Measurements from ENCODE around the gene CDH12.

CDH12 gene

DNA sequence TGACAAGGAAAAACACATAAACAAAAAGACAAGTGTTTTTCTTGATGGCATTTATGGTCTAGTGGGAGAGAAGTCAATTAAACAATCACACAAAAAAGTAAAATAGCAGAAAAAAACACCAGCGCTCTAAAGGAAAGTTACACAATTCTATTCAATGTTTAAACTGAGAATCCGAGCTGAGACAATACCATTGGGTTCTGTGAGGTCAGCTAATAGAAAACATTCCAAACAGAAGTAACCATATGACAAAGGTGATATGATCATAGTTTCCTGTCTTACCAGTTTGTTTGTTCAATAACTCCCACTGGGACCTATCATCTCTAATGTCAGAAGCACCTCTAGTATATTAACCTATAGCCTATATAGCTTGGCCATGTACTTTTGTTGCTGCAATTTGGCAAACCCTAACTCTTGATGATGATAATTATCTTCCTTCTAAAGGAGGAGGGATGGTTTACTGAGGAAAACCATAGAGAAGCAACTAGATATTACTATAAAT is 1030.0 kb downstream of the CDH12 start:
- H3K27me3 ChIP-seq (ENCODE audit: low read depth): no peaks in the 10 kb centered on the region; the same call in 1 of the 2 replicates
- in situ Hi-C loops (cut with MboI; ENCODE audit: low sequenced_read_pairs): no loop called here
- no peaks in the 10 kb centered on the region for H3K36me3 ChIP-seq (replicated peaks)

DNA sequence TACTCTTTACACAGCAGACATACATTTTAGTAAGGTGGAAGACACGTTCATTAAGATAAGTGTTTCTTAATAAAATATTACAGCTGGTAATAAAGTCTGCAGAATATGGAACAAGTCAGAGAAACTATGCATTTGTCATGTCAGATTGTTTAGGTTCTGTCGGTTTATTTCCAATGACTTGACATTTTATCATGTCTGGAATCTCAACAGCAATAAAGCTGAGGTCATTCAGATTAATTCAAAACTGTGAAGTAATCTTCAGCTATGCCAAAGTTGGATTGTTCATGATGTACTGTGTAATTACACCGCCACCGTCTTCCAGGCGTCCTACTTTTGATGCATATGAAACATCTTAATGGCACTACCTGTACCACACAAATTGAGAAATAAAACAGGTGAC is 1032.6 kb downstream of the CDH12 start:
- H3K27me3 ChIP-seq (ENCODE audit: low read depth): no peaks in the 10 kb centered on the region; the same call in 1 of the 2 replicates
- H3K4me3 ChIP-seq: no peak overlapping the region
- in situ Hi-C loops (cut with MboI; ENCODE audit: low sequenced_read_pairs): no loop called here
- no peaks in the 10 kb centered on the region for H3K9me3 ChIP-seq
- no peaks in the 10 kb centered on the region for H3K36me3 ChIP-seq (replicated peaks)
- no peak for DNase-seq (ENCODE audit: low spot score in 2 of 2)
- H3K4me1 ChIP-seq: no peaks in the 10 kb centered on the region

More for the DNA sequence above, 1030.0 kb downstream of the CDH12 start:
- H3K4me1 ChIP-seq: no peaks in the 10 kb centered on the region
- H3K9me3 ChIP-seq: no peaks in the 10 kb centered on the region
- no peak for DNase-seq (ENCODE audit: low spot score in 2 of 2)
- no peak overlapping the region for H3K4me3 ChIP-seq

DNA sequence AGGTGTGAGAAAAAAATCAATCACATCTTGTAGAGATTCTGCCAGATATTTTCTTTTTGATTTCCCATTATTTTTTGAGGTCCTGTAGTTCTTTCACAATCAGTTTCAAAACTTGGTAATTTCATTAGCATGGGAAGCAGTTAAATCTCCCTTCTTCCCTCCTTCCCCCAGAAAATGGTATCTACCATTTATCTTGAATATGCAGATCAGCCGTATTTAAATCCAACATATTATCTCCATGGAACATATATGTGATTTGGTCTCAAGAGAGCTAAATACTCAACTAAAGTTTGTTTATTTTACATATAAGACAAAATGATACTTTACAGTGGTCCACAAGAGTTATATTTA is 1034.8 kb downstream of the CDH12 start:
- no peaks in the 10 kb centered on the region for H3K9me3 ChIP-seq
- no peaks in the 10 kb centered on the region; the same call in 1 of the 2 replicates for H3K27me3 ChIP-seq (ENCODE audit: low read depth)
- H3K4me3 ChIP-seq: no peak overlapping the region
- no peaks in the 10 kb centered on the region for H3K4me1 ChIP-seq
- H3K36me3 ChIP-seq (replicated peaks): no peaks in the 10 kb centered on the region
- no peak for DNase-seq (ENCODE audit: low spot score in 2 of 2)
- in situ Hi-C loops (cut with MboI; ENCODE audit: low sequenced_read_pairs): no loop called here

DNA sequence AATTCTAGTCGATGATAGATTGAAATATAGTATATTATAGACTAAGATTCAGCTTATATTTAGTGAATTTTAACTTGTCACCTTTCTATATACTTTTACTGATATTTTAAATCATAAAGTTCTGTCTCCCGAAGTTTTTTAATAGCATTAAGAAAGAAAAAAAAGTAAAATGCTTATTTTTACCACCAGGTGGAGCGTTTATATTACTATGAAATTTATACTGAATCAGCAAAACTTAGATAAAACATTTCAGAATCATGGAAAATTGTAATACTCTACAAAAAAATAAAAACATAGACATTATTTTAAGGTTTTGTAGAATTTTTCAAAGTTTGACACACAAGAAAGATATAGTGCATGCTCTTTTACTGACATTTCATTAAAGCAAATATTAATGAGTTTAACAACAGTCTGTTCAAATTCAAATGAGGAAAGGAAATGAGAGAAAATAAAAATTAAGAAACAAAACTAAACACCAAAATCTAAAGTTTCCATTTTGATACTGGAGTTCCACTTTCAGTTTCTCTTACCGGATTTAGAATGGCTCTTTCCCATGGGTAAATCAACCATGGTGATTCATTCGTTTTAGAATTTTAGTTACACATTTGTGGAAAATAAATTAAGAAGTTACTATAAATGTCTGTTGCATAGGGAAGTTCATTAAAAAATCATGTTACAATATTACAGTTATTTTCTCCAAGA is 1035.3 kb downstream of the CDH12 start:
- Histone ChIP-seq H3K36me3 (replicated peaks) (no peaks in the 10 kb centered on the region), H3K4me3 (no peak overlapping the region), H3K4me1 (no peaks in the 10 kb centered on the region), H3K9me3 (no peaks in the 10 kb centered on the region), H3K27me3 (ENCODE audit: low read depth) (no peaks in the 10 kb centered on the region; the same call in 1 of the 2 replicates)
- in situ Hi-C loops (cut with MboI; ENCODE audit: low sequenced_read_pairs): no loop called here
- DNase-seq (ENCODE audit: low spot score in 2 of 2): no peak

DNA sequence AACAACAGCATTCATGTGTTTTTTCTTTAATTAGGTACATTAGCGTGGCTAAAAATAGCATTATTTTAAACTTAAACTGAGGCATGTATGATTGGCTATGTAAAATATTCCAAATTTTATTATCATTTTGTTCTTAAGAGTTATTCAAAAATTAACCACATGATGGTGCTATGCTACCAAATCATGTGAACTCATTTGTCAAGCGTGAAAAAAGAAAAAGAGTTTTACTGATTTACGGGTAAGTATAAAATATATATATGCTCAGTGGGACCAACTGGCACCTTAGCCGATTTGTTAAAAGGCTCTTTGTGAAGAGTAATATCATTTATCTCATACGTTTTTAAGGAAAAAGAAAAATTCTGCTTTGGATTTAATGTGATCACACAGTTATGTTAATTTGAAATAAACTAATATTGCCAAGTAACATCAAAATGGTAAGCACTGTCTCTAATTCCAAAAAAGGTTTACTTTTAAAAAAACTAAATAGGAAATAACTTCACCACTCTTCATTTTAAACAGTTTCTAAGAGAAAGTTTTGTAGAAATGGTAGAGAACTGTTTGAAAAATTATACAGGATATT is 1042.3 kb downstream of the CDH12 start:
- Histone ChIP-seq H3K27me3 (ENCODE audit: low read depth) (no peaks in the 10 kb centered on the region), H3K36me3 (replicated peaks) (no peaks in the 10 kb centered on the region), H3K9me3 (no peaks in the 10 kb centered on the region), H3K4me1 (peaks cover 5% of the 10 kb centered on the region; the same call in 1 of the 2 replicates), H3K4me3 (no peak overlapping the region)
- DNase-seq (ENCODE audit: low spot score in 2 of 2): peak in 1 of 2 experiments; percentile 53
- in situ Hi-C loops (cut with MboI; ENCODE audit: low sequenced_read_pairs): no loop called here

DNA sequence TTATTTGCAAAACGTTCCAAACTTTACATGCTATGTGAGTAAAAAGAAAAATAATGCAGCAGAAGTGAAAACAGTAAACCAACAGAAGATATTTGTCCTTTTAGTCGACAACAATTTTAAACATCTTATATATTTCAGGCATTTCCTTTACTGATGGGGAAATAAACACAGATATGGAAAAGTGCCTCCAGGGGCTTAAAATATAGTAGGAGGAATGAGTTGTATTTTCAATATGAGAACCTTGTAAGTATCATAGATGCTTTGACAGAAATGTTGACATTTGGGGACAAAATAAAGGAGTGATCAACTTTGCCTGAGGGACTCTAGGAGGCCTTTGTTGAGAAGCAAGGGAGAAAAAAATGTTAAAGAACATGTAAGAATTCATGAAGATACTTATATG is 1043.5 kb downstream of the CDH12 start:
- Histone ChIP-seq H3K4me1 (peaks cover 6% of the 10 kb centered on the region; the same call in 1 of the 2 replicates), H3K27me3 (ENCODE audit: low read depth) (no peaks in the 10 kb centered on the region)
- in situ Hi-C loops (cut with MboI; ENCODE audit: low sequenced_read_pairs): no loop called here

DNA sequence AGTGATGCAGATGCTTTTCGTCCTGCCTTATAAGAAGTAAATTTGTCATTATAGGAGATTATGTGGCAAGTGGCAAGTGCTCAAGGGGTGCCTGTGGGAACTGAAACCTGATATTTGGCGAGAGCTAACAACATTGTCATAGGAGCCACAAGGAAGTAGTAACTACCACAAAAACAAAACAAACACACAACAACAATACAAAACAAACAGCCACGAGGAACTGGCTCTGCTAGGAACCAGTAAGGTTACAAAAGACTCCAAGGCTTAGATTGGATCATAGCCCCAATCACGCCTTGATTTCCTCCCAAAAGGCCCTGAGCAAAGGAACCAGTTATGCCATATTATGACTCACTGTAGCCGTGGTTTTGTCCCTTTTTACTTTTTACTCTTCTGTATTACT is 1045.2 kb downstream of the CDH12 start:
- no peaks in the 10 kb centered on the region for H3K9me3 ChIP-seq
- no peak overlapping the region for H3K4me3 ChIP-seq
- in situ Hi-C loops (cut with MboI; ENCODE audit: low sequenced_read_pairs): no loop called here
- no peaks in the 10 kb centered on the region for H3K36me3 ChIP-seq (replicated peaks)
- peaks cover 6% of the 10 kb centered on the region; the same call in 1 of the 2 replicates for H3K4me1 ChIP-seq
- no peak for DNase-seq (ENCODE audit: low spot score in 2 of 2)
- no peaks in the 10 kb centered on the region for H3K27me3 ChIP-seq (ENCODE audit: low read depth)

More for the DNA sequence above, 1043.5 kb downstream of the CDH12 start:
- DNase-seq (ENCODE audit: low spot score in 2 of 2): no peak
- Histone ChIP-seq H3K4me3 (no peak overlapping the region), H3K9me3 (no peaks in the 10 kb centered on the region), H3K36me3 (replicated peaks) (no peaks in the 10 kb centered on the region)

DNA sequence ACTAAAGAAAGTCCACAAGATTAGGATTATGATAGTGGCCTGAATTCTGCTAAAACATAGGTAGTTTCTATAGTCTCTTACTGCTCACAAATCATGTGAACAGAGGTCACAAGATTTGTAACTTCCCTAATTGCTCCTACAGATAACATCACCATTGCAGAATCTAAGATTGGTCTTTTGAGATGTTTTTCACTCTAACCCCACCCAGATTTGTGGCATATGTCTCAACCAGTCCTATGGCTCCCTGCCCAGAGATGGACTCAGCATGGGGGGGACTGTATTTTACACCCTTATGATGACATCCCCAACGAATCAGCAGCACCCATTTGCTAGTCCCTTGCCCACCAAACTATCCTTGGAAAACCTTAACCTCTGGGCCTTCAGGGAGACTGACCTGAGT is 1046.2 kb downstream of the CDH12 start:
- no peak for DNase-seq (ENCODE audit: low spot score in 2 of 2)
- Histone ChIP-seq H3K36me3 (replicated peaks) (no peaks in the 10 kb centered on the region), H3K4me1 (peaks cover 6% of the 10 kb centered on the region; the same call in 1 of the 2 replicates), H3K9me3 (no peaks in the 10 kb centered on the region), H3K4me3 (no peak overlapping the region), H3K27me3 (ENCODE audit: low read depth) (no peaks in the 10 kb centered on the region)
- in situ Hi-C loops (cut with MboI; ENCODE audit: low sequenced_read_pairs): no loop called here

DNA sequence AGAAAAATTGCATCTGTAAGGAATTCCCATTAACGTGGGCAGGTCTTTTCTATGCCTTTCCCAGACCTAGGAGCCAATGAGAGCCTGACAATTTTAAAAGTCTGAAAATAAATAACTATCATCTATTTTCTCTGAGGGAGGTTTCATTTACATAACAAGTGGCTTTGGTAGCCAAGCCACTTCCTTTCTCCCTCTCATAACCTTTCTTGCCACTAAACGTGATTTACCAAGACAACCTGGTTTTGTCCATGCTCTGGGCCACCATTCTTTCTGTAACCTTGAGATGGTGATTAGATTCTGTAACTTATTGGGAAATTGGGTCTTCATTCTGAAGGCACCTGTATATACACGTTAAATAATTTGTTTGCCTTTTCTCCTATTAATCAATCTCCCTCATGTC is 1046.9 kb downstream of the CDH12 start:
- DNase-seq (ENCODE audit: low spot score in 2 of 2): peak in 1 of 2 experiments; percentile 25
- in situ Hi-C loops (cut with MboI; ENCODE audit: low sequenced_read_pairs): no loop called here
- Histone ChIP-seq H3K27me3 (ENCODE audit: low read depth) (no peaks in the 10 kb centered on the region), H3K36me3 (replicated peaks) (no peaks in the 10 kb centered on the region), H3K9me3 (no peaks in the 10 kb centered on the region), H3K4me1 (peaks cover 6% of the 10 kb centered on the region; the same call in 1 of the 2 replicates), H3K4me3 (no peak overlapping the region)

DNA sequence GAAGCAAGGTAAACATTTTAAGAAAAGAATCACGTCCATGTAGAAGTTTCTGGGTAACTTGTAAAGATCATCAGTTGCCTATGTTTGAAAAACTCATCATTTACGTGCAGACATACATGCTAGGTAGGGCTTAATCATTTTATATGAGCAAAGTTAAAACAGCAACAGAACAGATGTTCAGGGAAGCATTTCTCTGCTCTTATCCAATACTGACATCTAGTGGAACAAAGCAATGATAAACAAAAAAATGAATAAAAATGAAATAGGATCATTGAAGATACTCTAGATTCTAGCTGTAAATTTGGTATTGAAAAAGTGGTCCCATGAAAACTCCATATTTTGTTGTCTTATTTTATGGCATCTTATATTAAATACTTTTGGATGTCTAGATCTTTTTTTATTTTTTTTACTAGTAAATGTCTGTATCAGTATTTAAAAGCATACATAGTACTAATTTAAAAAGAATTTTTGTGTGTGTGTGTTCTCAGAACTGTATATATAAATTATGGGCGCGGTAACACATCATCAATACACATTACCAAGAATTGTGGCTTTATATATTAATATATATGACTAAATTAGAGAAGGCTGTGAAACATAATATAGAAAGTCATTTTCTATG is 1050.2 kb downstream of the CDH12 start:
- peak in 1 of 2 experiments; percentile 47 for DNase-seq (ENCODE audit: low spot score in 2 of 2)
- Histone ChIP-seq H3K4me1 (peaks cover 6% of the 10 kb centered on the region; the same call in 1 of the 2 replicates), H3K36me3 (replicated peaks) (no peaks in the 10 kb centered on the region), H3K27me3 (ENCODE audit: low read depth) (no peaks in the 10 kb centered on the region), H3K9me3 (no peaks in the 10 kb centered on the region), H3K4me3 (no peak overlapping the region)
- in situ Hi-C loops (cut with MboI; ENCODE audit: low sequenced_read_pairs): no loop called here

DNA sequence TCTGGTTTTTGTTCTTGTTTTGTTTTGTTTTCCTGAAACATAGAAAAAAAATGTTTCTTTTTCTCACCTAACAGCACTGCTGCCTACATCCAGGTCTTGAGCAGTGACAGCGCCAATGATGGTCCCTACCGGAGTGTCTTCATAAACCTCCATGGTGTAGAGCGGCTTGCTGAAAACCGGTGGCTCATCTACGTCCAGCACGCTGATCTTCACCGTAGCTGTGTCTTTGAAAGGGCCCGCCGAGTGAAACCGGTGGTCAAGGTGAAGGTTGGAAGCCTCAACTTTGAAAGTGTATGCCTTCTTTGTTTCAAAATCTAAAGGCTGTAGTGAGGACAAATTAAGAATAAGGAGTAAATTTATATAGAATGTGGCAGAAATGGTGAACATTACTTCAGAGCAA is 1051.0 kb downstream of the CDH12 start:
- no peaks in the 10 kb centered on the region for H3K9me3 ChIP-seq
- peaks cover 6% of the 10 kb centered on the region; the same call in 1 of the 2 replicates for H3K4me1 ChIP-seq
- DNase-seq (ENCODE audit: low spot score in 2 of 2): no peak
- in situ Hi-C loops (cut with MboI; ENCODE audit: low sequenced_read_pairs): no loop called here
- no peaks in the 10 kb centered on the region; the same call in 1 of the 2 replicates for H3K27me3 ChIP-seq (ENCODE audit: low read depth)
- no peak overlapping the region for H3K4me3 ChIP-seq
- no peaks in the 10 kb centered on the region for H3K36me3 ChIP-seq (replicated peaks)

DNA sequence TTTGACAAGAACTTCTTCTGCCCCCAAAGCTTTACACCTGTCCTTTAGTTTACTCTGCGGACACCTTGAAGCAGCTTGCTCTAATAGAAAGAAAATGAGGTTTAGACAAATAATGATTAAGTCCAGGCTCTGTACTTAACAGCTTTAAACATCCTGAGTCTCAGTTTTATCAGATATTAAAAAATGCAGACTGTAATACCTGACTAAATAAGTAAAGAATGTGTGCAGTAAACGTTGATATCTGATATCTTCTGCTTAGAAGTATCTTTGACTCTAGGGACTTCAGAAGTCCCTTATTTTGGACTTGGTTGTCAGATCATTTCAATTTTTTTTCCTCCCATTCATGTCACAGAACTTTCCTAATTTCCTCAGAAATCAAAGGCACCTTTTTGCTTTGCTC is 1060.4 kb downstream of the CDH12 start:
- Histone ChIP-seq H3K9me3 (no peaks in the 10 kb centered on the region), H3K36me3 (replicated peaks) (no peaks in the 10 kb centered on the region), H3K27me3 (ENCODE audit: low read depth) (no peaks in the 10 kb centered on the region; the same call in 1 of the 2 replicates), H3K4me3 (no peak overlapping the region), H3K4me1 (no peaks in the 10 kb centered on the region)
- no peak for DNase-seq (ENCODE audit: low spot score in 2 of 2)
- in situ Hi-C loops (cut with MboI; ENCODE audit: low sequenced_read_pairs): no loop called here

DNA sequence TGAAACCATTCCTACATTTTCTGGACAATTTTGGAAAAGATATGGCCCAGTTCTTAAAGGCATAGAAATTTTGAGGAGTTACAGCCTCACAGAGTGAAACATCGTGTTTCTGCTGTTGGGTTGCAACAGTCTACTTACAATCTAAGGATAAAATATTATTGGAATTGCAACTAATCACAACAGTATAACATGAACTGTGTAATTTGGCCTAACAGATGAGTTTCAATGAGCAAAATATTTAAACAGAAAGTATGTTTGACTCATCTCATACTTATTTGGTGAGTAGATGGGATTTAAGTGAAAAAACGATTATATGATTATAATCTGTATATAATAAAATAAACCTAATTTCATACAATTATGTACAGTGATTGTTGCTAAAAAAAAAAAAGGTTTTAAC is 1061.8 kb downstream of the CDH12 start:
- no peaks in the 10 kb centered on the region for H3K27me3 ChIP-seq (ENCODE audit: low read depth)
- no peaks in the 10 kb centered on the region for H3K9me3 ChIP-seq
- DNase-seq (ENCODE audit: low spot score in 2 of 2): no peak
- H3K36me3 ChIP-seq (replicated peaks): no peaks in the 10 kb centered on the region
- in situ Hi-C loops (cut with MboI; ENCODE audit: low sequenced_read_pairs): no loop called here
- H3K4me1 ChIP-seq: no peaks in the 10 kb centered on the region
- no peak overlapping the region for H3K4me3 ChIP-seq

DNA sequence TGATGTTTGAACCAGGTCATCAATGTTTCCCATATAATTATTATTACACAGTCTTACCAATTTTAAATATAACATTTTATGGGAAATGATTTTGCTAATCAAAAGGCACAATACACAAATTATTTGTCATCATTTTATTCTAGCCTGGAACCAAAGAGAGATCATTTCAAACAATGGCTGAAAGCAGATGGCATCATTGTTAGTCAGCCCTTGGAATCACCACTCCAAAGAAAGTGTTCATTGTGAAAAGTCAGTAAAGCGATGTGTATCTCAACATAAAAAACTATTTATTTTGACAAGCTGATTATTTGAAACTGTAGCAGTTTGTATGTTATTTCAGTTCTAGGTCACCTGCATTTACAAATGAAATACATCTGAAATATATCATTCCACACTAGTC is 1068.7 kb downstream of the CDH12 start:
- Histone ChIP-seq H3K36me3 (replicated peaks) (no peaks in the 10 kb centered on the region), H3K27me3 (ENCODE audit: low read depth) (no peaks in the 10 kb centered on the region), H3K4me3 (no peak overlapping the region), H3K4me1 (no peaks in the 10 kb centered on the region), H3K9me3 (no peaks in the 10 kb centered on the region)
- DNase-seq (ENCODE audit: low spot score in 2 of 2): no peak
- in situ Hi-C loops (cut with MboI; ENCODE audit: low sequenced_read_pairs): no loop called here
